Endothelial cell of umbilical vein (primary cell): ENCODE data around the gene MOXD1. TPM values are rescaled to one million over a fixed set of nuclear protein-coding genes. Genes with fewer than 3 reads are reported as not detected.

Source experiments
- BruUV-seq: library from RNA; stranded (reverse); fragments of 400-500 nt; replicated peaks from 2 replicates; lab custom pipeline; 2021; lab: Mats Ljungman, UMichigan
- CTCF ChIA-PET: fragments of 300-600, 350-600 bp; sonication (Branson Sonifier 250); formaldehyde crosslinking; loops from one replicate; lab custom pipeline; 2021; ENCODE audit warnings: antibody characterized with exemption, inconsistent platforms; lab: Charles Lee
- POLR2A ChIA-PET: fragments of 300-600, 350-600 bp; sonication (Branson Sonifier 250); formaldehyde crosslinking; loops from one replicate; lab custom pipeline; 2021; ENCODE audit warnings: antibody characterized with exemption, inconsistent platforms; lab: Charles Lee
- DNase-seq: peaks from one replicate; pipeline ENCODE4 v3.0.0-alpha.2; 2011; ENCODE audit warnings: low read depth, low spot score
- FAIRE-seq: peaks from 2 replicates; lab custom pipeline; 2011; peaks lifted over from hg19 to GRCh38; lab: Jason Lieb, UNC
- H2AFZ ChIP-seq: 2 replicates; pipeline ENCODE4 v1.6.0; 2012; ENCODE audit warnings: low read depth, low read length, control low read depth, inconsistent platforms
- H3K27ac ChIP-seq: 2 replicates; pipeline ENCODE4 v1.5.1; 2011; ENCODE audit warnings: low read depth, mild to moderate bottlenecking, control low read depth, low read length, moderate library complexity; ENCODE audit not compliant: insufficient read depth
- H3K27me3 ChIP-seq, 2 experiments: 2 replicates each; pipeline versions ENCODE4 v1.6.0 to v1.6.1; 2011; ENCODE audit warnings: low read length in 2 of 2, mixed read lengths in 1 of 2; ENCODE audit not compliant: control insufficient read depth in 2 of 2, insufficient read depth in 2 of 2
- H3K36me3 ChIP-seq, 2 experiments: 2 replicates in 1 of 2; 3 replicates in 1 of 2; pipeline ENCODE4 v1.5.1; 2011; ENCODE audit warnings: low read length in 2 of 2, mild to moderate bottlenecking in 1 of 2, moderate library complexity in 1 of 2; ENCODE audit not compliant: control insufficient read depth in 2 of 2, insufficient read depth in 2 of 2; ENCODE audit errors: extremely low read depth in 1 of 2
- H3K4me1 ChIP-seq: 3 replicates; pipeline ENCODE4 v1.5.1; 2011; ENCODE audit warnings: mild to moderate bottlenecking, low read length; ENCODE audit not compliant: control insufficient read depth, insufficient read depth; ENCODE audit errors: extremely low read depth
- H3K4me2 ChIP-seq: 2 replicates; pipeline ENCODE4 v1.6.1; 2011; ENCODE audit warnings: low read length, control low read depth, mixed read lengths; ENCODE audit not compliant: insufficient read depth
- H3K4me3 ChIP-seq, 3 experiments: fragments of 200-600 bp in 1 of 3; sonication (generic), shearing (Covaris generic) in 1 of 3; replicated peaks in 1 of 3; 2 replicates each; pipeline ENCODE4 v1.5.1; 2011 to 2016; ENCODE audit warnings: control low read depth in 3 of 3, low read length in 3 of 3, mild to moderate bottlenecking in 2 of 3, inconsistent platforms in 1 of 3, low read depth in 1 of 3, moderate library complexity in 1 of 3; ENCODE audit not compliant: insufficient read depth in 1 of 3
- H3K79me2 ChIP-seq: 2 replicates; pipeline ENCODE4 v1.6.0; 2012; ENCODE audit warnings: low read length, inconsistent platforms; ENCODE audit not compliant: control insufficient read depth, insufficient read depth
- H3K9ac ChIP-seq: replicated peaks from 2 replicates; pipeline ENCODE3; 2011; ENCODE audit warnings: low read length, control low read depth; ENCODE audit not compliant: insufficient read depth; ENCODE audit errors: extremely low read depth
- H3K9me1 ChIP-seq: replicated peaks from 3 replicates; pipeline ENCODE4 v1.6.0; 2011; ENCODE audit warnings: mild to moderate bottlenecking, low read length; ENCODE audit not compliant: control insufficient read depth, insufficient read depth; ENCODE audit errors: extremely low read depth
- H3K9me3 ChIP-seq: replicated peaks from 2 replicates; pipeline ENCODE4 v1.5.1; 2012; ENCODE audit warnings: low read length, inconsistent platforms; ENCODE audit not compliant: control insufficient read depth, insufficient read depth
- H4K20me1 ChIP-seq: replicated peaks from 2 replicates; pipeline ENCODE3; 2011; ENCODE audit warnings: mild to moderate bottlenecking, low read length; ENCODE audit not compliant: control insufficient read depth, insufficient read depth; ENCODE audit errors: extremely low read depth
- CTCF ChIP-seq, 2 donors: IDR thresholded peaks; 1 replicate in 1 of 2; 2 replicates in 1 of 2; pipeline ENCODE4 v1.5.1; 2011; ENCODE audit warnings: low read length in 2 of 2, mild to moderate bottlenecking in 2 of 2, moderate library complexity in 2 of 2, control low read depth in 1 of 2, inconsistent platforms in 1 of 2, low read depth in 1 of 2; ENCODE audit not compliant: insufficient read depth in 1 of 2; ENCODE audit errors: extremely low read depth in 1 of 2
- EZH2 ChIP-seq: IDR thresholded peaks from 2 replicates; pipeline ENCODE4 v1.6.1; 2012; ENCODE audit warnings: borderline replicate concordance, low read depth, mild to moderate bottlenecking, moderate library complexity, low read length, inconsistent platforms; ENCODE audit not compliant: severe bottlenecking
- FOS ChIP-seq: IDR thresholded peaks from 2 replicates; pipeline ENCODE4 v1.6.1; 2011; ENCODE audit warnings: mild to moderate bottlenecking, low read length, moderate library complexity, borderline replicate concordance; ENCODE audit not compliant: insufficient read depth
- GATA2 ChIP-seq: IDR thresholded peaks from 2 replicates; pipeline ENCODE4 v1.7.0; 2011; ENCODE audit warnings: low read depth, mild to moderate bottlenecking, moderate library complexity, mixed read lengths, low read length; ENCODE audit not compliant: insufficient read length, insufficient read depth
- JUN ChIP-seq: IDR thresholded peaks from 2 replicates; pipeline ENCODE4 v1.6.1; 2011; ENCODE audit warnings: borderline replicate concordance, low read depth; ENCODE audit not compliant: insufficient read length, insufficient read depth
- MAX ChIP-seq: IDR thresholded peaks from 2 replicates; pipeline ENCODE4 v1.6.1; 2011; ENCODE audit not compliant: insufficient read depth, insufficient read length
- MYC ChIP-seq: IDR thresholded peaks from one replicate; pipeline ENCODE4 v1.6.1; 2011; ENCODE audit warnings: mild to moderate bottlenecking, low read depth, low read length
- POLR2A ChIP-seq: IDR thresholded peaks from 2 replicates; pipeline ENCODE4 v1.6.1; 2012; ENCODE audit warnings: low read depth, mild to moderate bottlenecking, control low read depth, low read length
- POLR2AphosphoS5 ChIP-seq: IDR thresholded peaks from 2 replicates; pipeline ENCODE4 v1.6.1; 2012; ENCODE audit warnings: low read depth, mild to moderate bottlenecking, control low read depth, low read length, moderate library complexity; ENCODE audit not compliant: insufficient read depth
- dilution Hi-C: fragments of 300-500 bp; cut with MboI; formaldehyde crosslinking; loops from one replicate; pipeline ENCODE4 v1.15.0; 2019; ENCODE audit warnings: low sequenced_read_pairs; ENCODE audit not compliant: extremely low pct_ligation_motif_present
- intact Hi-C: fragments of 100-400 bp; cut with micrococcal nuclease; formaldehyde crosslinking; loops from one replicate; pipeline ENCODE4 v1.10.0; 2022
- polyA plus RNA-seq, 4 experiments: library from polyadenylated mRNA; depleted of rRNA in 3 of 4; stranded (reverse) in 3 of 4; unstranded in 1 of 4; fragments of >200 nt; gene quantifications; 2 replicates each; pipeline versions ENCODE4 v1.2.1 to v1.2.3, GENCODE V29; 2011 to 2012; ENCODE audit warnings: missing spikeins in 1 of 4
- total RNA-seq: library from RNA; stranded (reverse); gene quantifications from 2 replicates; pipeline ENCODE4 v1.2.3, GENCODE V29; 2021

MOXD1 gene
- total and polyA plus RNA-seq, 2 donors (not counting 3 experiments of a cell fraction or from before 2014, with no cell fraction given), result 0.01 TPM; not detected in 1

- no peak overlapping the region for H3K9ac ChIP-seq
- no peak for DNase-seq
- no peak overlapping the region for H2AFZ ChIP-seq
- H3K9me3 ChIP-seq, result no peaks in the 10 kb centered on the region
- no peaks in the 10 kb centered on the region for H3K36me3 ChIP-seq
- no peak for TF ChIP-seq POLR2AphosphoS5
- no peak for TF ChIP-seq GATA2
- no peak for TF ChIP-seq MAX
- TF ChIP-seq FOS, result no peak
- TF ChIP-seq CTCF (IDR thresholded peaks at IDR 0.05; ENCODE audit: extremely low read depth in 1 of 2, insufficient read depth in 1 of 2, low read depth in 1 of 2, low read length in 2 of 2), result no peak
- no peak for TF ChIP-seq EZH2
- no peak for TF ChIP-seq MYC
- TF ChIP-seq POLR2A, result no peak
- no peak for TF ChIP-seq JUN
- no peak overlapping the region for H3K4me2 ChIP-seq
- no peak overlapping the region for H3K4me3 ChIP-seq
- no peak for FAIRE-seq
- CTCF ChIA-PET, result interaction anchor here (3.0 kb wide), 1 partner anchor 134 kb away, joined by 9 read pairs; no protein-coding TSS in a partner anchor
- H3K9me1 ChIP-seq, result no peaks in the 10 kb centered on the region
- no TSS peak for BruUV-seq
- peaks cover 6 to 21% of the 10 kb centered on the region in 2 experiments for H3K27me3 ChIP-seq
- POLR2A ChIA-PET, result no interaction called here
- H3K27ac ChIP-seq, result no peak overlapping the region
- H4K20me1 ChIP-seq, result no peaks in the 10 kb centered on the region
- H3K79me2 ChIP-seq, result no peaks in the 10 kb centered on the region
- H3K4me1 ChIP-seq, result no peaks in the 10 kb centered on the region
- intact Hi-C loops (no loop called here), dilution Hi-C loops (no loop called here)
Measured at GRCh38 chr6:132414322-132414721, 13.0 kb upstream of the MOXD1 start.
